COLO668 (cell line): ENCODE measurements around the gene MBNL1.

Source experiments
- DNase-seq: peaks from one replicate; lab custom pipeline; 2025; ENCODE audit not compliant: unreplicated experiment; lab: John Stamatoyannopoulos, UW

Gene MBNL1

DNA sequence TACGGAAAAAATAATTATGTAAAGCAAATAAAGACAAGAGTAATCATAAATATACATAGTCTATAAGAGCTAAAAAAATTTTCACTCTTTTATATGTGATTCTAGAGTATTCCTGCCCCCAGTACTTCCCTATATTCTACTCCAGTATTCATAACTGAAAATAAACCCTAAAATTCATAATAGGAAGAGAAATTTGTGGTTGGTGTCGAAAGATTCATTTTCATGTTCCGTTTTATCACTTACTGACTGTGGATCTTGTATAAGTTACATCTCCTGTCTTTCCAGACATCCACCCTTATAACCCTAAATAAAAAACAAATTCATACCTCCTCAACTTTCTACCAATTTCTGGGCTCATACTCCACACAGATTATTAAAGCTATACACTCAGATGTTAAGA, 16.0 kb upstream of the MBNL1 start:
- no peak for DNase-seq

- no peak for DNase-seq
Observed at GRCh38 chr3:152253514-152253913, 15.2 kb upstream of the MBNL1 start.

GRCh38 chr3:152254041-152254440, 14.7 kb upstream of the MBNL1 start:
- no peak for DNase-seq

GRCh38 chr3:152255290-152255689, 13.4 kb upstream of the MBNL1 start:
- DNase-seq: no peak

DNA sequence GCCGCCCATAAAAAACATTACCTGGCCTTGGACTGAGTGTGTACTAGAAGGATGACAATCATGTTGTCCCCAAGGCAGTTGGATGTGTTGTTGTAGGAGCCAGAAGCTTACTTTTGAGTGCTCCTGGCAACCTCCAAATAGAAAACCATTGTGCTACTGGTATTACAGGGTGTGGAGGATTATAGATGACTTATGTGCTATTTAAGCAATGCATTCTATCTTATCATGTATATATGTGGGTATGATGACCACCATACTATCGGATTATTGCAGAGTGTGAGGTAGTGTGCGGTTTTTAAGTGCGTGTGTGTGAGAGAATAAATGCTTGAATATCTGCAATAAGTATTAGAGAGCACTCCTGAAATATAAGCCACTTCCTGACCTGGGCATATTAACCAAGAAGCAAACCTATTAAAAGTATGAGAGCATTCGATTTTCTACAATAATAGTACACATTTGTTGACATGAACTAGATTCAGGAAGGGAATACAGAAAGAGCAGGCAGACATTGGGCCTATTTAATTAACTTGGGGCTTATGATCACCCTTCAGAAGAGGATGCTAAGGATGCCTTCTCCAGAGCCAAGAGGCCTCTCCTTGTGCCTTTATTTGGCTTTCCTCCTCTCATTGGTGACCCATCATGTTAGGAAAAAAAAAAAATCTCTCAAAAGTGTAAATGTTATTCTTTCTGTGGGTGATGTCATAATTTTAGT, 11.7 kb upstream of the MBNL1 start:
- DNase-seq: no peak

GRCh38 chr3:152257563-152258035, 11.1 kb upstream of the MBNL1 start:
- DNase-seq: no peak

GRCh38 chr3:152258448-152259393, 10.0 kb upstream of the MBNL1 start:
- no peak for DNase-seq

DNA sequence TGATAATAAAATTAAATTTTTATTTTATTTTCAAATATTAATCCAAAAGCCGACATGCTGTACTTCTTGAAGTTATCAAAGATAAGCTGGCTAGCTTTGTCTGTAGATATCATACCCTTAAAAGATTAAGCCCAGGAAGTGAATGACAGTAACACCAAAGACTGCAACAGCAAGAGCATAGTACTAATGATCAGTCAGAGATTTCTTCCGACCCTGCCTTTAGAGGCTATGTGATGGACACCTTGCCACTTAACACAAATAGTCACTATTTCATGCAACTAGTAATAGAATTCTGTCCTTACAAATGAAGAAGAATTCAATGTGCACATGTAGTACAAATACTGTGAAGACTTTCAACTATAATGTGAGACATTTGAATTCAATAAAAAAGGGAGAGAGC, 9.3 kb upstream of the MBNL1 start:
- DNase-seq: no peak

GRCh38 chr3:152260026-152260425, 8.7 kb upstream of the MBNL1 start:
- DNase-seq: no peak

- no peak for DNase-seq
Observed at GRCh38 chr3:152260529-152260928, 8.2 kb upstream of the MBNL1 start.

GRCh38 chr3:152261329-152261728, 7.4 kb upstream of the MBNL1 start:
- no peak for DNase-seq

- DNase-seq: no peak
Observed at GRCh38 chr3:152263711-152264110, 5.0 kb upstream of the MBNL1 start.

DNA sequence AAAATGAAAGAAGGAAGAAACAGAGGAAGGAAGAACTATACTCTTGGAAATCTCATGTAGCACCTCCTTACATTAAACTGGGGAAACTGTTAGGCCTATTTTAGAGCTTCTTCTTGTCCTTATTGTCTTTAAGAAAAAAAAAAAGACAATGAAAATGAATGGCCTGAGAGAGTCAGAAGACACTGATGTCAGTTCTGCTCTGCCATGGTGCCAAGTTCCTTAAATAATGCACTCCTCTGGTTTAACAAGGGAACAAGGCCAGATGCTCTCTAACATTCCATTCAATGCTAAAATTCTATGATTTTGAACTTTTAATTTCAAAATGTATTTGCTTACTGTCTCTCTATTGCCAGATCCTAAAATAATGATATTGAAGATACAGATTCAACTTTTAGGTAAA, 4.4 kb upstream of the MBNL1 start:
- no peak for DNase-seq

- no peak for DNase-seq
Observed at GRCh38 chr3:152266221-152266995, 2.3 kb upstream of the MBNL1 start.

DNA sequence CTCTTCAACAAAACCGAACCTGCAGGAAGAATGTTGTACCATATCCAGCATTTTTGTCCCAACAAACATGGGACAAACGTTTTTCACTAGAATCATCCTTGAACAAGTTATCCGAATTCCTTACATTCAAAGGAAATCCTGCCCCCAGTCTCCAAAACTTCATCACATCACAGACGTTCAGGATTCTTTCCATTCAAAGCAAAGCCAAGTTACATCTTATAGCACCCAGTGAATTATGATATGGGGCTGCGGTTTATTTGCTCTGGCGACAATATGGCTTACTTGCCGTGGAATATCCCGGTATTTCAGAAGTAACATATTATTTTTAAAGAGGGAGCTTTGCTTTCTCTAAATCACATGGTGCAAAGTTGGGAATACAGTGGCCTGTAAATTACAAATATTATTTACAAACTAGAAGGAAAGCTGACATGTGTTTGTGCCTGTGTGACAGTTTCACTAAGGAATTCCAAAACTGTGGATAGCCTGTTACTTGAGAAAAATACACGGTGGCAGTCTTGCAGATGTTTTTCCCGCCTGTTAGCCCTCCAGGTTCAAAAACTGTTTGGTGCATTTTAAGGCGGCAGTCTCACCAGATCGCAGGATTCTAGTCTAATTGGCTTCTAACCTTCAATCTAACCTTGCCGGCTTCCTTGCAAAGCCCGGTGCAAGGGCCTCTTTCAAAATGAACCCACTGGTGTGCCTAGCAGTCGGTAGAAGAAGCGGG, 736 bp upstream of the MBNL1 start:
- DNase-seq: no peak

- DNase-seq: peak; percentile 78
Observed at GRCh38 chr3:152269056-152269830, 514 bp downstream of the MBNL1 start.

DNA sequence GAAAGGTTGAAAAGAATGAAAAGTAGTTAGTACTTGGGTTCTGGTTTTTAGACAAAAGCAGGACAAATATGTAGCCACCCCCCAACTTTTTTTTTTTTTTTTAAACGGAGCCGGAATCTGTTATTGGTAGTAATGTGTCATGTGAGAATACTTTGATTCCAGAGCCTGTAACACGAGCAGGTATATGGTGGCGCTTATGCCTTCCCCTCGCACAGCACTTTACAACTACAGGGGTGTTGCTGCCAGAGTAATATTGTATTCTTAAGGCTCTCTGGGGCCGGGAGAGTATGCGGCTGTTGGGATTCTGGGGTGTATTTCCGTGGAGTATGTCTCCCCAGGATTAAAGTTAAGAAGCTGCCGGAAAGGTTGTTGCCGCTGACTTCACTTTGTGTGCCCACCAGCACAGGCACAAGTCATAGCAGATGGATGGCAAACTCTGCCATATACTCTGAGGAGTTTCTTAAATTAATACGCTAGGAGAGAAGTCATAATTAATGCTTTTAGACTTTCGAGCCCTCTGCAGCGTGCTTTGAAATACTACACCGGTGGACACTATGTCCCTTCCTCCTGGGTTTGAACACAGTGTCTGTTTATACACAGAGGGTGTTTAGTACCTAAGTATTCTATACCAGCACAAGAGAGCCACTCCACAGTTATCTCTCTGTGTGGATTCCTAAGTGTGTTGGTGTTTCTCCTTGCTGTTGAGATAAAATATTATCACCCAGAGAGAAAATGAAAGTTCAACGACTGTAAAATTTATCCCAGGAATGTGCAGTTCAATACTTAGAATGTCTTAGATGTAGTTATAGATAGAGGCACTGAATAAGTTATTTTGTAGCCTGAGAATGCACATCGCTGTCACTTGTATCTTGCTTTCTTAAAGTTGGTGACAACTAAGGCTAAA, 1.4 kb downstream of the MBNL1 start:
- DNase-seq: peak; percentile 8

DNA sequence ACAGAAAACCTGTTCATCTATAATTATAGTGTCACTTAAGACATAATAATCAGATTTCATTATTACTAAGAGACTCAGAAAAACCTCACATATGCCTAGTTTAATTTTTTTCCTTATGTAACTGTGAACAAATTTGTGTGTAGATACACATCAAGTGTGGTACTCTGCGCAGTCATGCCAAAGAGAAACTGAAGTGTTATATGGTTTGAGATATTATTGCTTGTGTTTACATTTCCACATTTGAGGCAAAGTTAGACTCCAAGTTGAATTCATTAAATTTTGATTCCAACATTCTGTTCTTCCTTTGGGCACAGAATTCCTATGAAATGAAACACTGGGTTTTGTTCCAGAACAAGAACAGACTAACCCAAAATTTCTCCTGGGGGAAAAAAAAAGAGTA, 2.2 kb downstream of the MBNL1 start:
- DNase-seq: no peak
